ENCODE results near the gene ASB12. TPM values are rescaled to one million over a fixed set of nuclear protein-coding genes. Genes with fewer than 3 reads are reported as not detected.
A peak's percentile ranks its signal among the peaks of the same experiment; 100 is the strongest.

ASB12 gene
- total and polyA plus RNA-seq, 2 of the 13 experiments (the other 11 are each of a cell fraction or from before 2014, with no cell fraction given), result 0.05 TPM; not detected in 1

DNA sequence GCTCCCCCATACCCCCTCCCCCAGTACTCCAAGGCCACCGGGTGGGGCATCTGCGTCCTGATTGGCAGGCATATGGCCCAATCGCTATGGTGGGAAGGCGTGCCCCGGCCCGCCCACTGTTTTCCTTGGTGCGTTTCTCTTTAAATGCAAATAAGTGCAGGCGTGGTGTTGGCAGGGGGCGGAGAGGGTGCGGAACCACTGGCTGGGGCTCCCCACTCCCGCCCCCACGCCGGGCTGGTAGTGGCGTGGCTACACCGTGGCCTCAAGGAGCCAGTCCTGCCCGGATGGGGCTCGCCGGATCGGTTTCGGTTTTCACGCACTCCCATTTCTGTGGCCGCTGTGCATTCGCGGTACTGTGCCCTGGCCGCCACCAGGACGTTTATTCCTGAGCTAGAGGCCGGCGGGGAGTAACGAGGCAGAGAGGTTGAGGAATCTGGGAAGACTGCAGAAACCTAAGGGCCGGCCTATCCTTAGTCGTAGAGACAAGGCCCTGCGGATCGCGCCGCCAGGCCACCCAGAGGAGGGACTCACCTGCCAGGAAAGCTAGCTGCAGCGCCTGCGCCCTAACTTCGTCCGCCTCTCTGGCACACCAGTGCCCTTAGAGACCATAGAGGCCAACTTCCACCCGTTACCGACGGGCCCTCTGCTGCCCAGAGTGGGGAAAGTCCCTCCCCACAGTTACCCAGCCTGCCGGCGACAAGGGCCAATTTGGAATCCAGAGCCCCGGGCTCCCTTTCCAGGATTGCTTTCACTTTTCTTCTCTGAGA, 24.5 kb downstream of the ASB12 start:
- FAIRE-seq, result peak; percentile 56
- no peak for TF ChIP-seq ZBTB3 (CRISPR knock-in tag; IDR thresholded peaks at IDR 0.05; ENCODE audit: borderline replicate concordance, low read depth)
- TF ChIP-seq POLR2A (IDR thresholded peaks at IDR 0.05; ENCODE audit: insufficient read depth in 1 of 2, low read depth in 2 of 2, low read length in 2 of 2), result peak; percentile 45 to 74; a peak in 3 of 4 replicates
- TF ChIP-seq NFYB (CRISPR knock-in tag; IDR thresholded peaks at IDR 0.05), result peak; percentile 86
- TF ChIP-seq ZNF350 (CRISPR knock-in tag; IDR thresholded peaks at IDR 0.05; ENCODE audit: borderline replicate concordance, low read depth), result peak; percentile 28; the same call in 1 of the 2 replicates
- no peak for TF ChIP-seq NPAS2 (CRISPR knock-in tag; IDR thresholded peaks at IDR 0.05; ENCODE audit: borderline replicate concordance)
- TF ChIP-seq NONO (IDR thresholded peaks at IDR 0.05), result no peak
- peak; percentile 55 for TF ChIP-seq NONO (CRISPR knock-in tag; conservative IDR thresholded peaks at IDR 0.05)
- TF ChIP-seq, protein P1, sequence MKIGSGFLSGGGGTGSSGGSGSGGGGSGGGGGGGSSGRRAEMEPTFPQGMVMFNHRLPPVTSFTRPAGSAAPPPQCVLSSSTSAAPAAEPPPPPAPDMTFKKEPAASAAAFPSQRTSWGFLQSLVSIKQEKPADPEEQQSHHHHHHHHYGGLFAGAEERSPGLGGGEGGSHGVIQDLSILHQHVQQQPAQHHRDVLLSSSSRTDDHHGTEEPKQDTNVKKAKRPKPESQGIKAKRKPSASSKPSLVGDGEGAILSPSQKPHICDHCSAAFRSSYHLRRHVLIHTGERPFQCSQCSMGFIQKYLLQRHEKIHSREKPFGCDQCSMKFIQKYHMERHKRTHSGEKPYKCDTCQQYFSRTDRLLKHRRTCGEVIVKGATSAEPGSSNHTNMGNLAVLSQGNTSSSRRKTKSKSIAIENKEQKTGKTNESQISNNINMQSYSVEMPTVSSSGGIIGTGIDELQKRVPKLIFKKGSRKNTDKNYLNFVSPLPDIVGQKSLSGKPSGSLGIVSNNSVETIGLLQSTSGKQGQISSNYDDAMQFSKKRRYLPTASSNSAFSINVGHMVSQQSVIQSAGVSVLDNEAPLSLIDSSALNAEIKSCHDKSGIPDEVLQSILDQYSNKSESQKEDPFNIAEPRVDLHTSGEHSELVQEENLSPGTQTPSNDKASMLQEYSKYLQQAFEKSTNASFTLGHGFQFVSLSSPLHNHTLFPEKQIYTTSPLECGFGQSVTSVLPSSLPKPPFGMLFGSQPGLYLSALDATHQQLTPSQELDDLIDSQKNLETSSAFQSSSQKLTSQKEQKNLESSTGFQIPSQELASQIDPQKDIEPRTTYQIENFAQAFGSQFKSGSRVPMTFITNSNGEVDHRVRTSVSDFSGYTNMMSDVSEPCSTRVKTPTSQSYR (CRISPR knock-in tag; IDR thresholded peaks at IDR 0.05; ENCODE audit: borderline replicate concordance), result peak; percentile 46; the same call in 1 of the 2 replicates
- TF ChIP-seq ZZZ3 (CRISPR knock-in tag; IDR thresholded peaks at IDR 0.05; ENCODE audit: borderline replicate concordance), result no peak
- peak; percentile 57; the same call in 1 of the 2 replicates for TF ChIP-seq WIZ (CRISPR knock-in tag; IDR thresholded peaks at IDR 0.05)
- TF ChIP-seq, protein P2, sequence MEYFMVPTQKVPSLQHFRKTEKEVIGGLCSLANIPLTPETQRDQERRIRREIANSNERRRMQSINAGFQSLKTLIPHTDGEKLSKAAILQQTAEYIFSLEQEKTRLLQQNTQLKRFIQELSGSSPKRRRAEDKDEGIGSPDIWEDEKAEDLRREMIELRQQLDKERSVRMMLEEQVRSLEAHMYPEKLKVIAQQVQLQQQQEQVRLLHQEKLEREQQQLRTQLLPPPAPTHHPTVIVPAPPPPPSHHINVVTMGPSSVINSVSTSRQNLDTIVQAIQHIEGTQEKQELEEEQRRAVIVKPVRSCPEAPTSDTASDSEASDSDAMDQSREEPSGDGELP (IDR thresholded peaks at IDR 0.05; ENCODE audit: borderline replicate concordance, low read depth), result 0 out of 2 replicates have a peak, but pooled peaks have one; percentile 20
- TF ChIP-seq, protein P3, sequence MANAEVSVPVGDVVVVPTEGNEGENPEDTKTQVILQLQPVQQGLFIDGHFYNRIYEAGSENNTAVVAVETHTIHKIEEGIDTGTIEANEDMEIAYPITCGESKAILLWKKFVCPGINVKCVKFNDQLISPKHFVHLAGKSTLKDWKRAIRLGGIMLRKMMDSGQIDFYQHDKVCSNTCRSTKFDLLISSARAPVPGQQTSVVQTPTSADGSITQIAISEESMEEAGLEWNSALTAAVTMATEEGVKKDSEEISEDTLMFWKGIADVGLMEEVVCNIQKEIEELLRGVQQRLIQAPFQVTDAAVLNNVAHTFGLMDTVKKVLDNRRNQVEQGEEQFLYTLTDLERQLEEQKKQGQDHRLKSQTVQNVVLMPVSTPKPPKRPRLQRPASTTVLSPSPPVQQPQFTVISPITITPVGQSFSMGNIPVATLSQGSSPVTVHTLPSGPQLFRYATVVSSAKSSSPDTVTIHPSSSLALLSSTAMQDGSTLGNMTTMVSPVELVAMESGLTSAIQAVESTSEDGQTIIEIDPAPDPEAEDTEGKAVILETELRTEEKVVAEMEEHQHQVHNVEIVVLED (CRISPR knock-in tag; IDR thresholded peaks at IDR 0.05; ENCODE audit: borderline replicate concordance), result peak; percentile 58; the same call in 1 of the 2 replicates
- TF ChIP-seq POLR2AphosphoS5 (IDR thresholded peaks at IDR 0.05; ENCODE audit: low read depth, low read length), result peak; percentile 50
- TF ChIP-seq ZBTB7A (CRISPR knock-in tag; IDR thresholded peaks at IDR 0.05), result no peak
- peak; percentile 18; the same call in 1 of the 2 replicates for TF ChIP-seq PHF20 (CRISPR knock-in tag; IDR thresholded peaks at IDR 0.05)
- peak; percentile 69 for TF ChIP-seq RBFOX2 (IDR thresholded peaks at IDR 0.05; ENCODE audit: low read depth, low read length)
- 0 out of 2 replicates have a peak, but pooled peaks have one; percentile 56 for TF ChIP-seq KDM5B (CRISPR knock-in tag; IDR thresholded peaks at IDR 0.05; ENCODE audit: borderline replicate concordance)
- TF ChIP-seq NAIF1 (CRISPR knock-in tag; IDR thresholded peaks at IDR 0.05; ENCODE audit: borderline replicate concordance), result 0 out of 2 replicates have a peak, but pooled peaks have one; percentile 37
- 0 out of 2 replicates have a peak, but pooled peaks have one; percentile 15 for TF ChIP-seq THAP11 (CRISPR knock-in tag; IDR thresholded peaks at IDR 0.05)

More for the DNA sequence above, 24.5 kb downstream of the ASB12 start:
- peak overlapping the region; percentile 15 for H2AFZ ChIP-seq (ENCODE audit: low read length)
- ChIA-PET POLR2A (interaction anchor here (1.3 to 2.1 kb wide), 2 partner anchors 19 to 53 kb away, joined by 3 to 7 read pairs; no protein-coding TSS in a partner anchor), CTCF (ENCODE audit: low intra/inter-chr PET ratio, low total read pairs) (no interaction called here)
- peak overlapping the region; percentile 73 to 78 (median 74) for H3K4me3 ChIP-seq (replicated peaks in 1 of 3; ENCODE audit: insufficient read depth in 1 of 3, low read depth in 2 of 3, low read length in 3 of 3)
- H4K20me1 ChIP-seq (ENCODE audit: insufficient read depth, low read length), result 0 out of 2 replicates have a peak, but pooled peaks cover 2% of the 10 kb centered on the region
- H3K79me2 ChIP-seq (ENCODE audit: insufficient read depth, low read length), result peaks cover 8% of the 10 kb centered on the region
- intact Hi-C loops (cut with micrococcal nuclease; ENCODE audit: unreplicated experiment), result loop anchor here (2.0 kb wide), 2 partner anchors 53 to 113 kb away; no protein-coding TSS in a partner anchor
- no peaks in the 10 kb centered on the region; a peak in 1 of 5 replicates for H3K27me3 ChIP-seq (ENCODE audit: control insufficient read depth in 1 of 2, insufficient read depth in 2 of 2, low read length in 2 of 2)
- DNase-seq (ENCODE audit: low spot score) (peak; percentile 81), ATAC-seq (peak; percentile 85)
- no peaks in the 10 kb centered on the region for H3K9me3 ChIP-seq (ENCODE audit: low read length)
- H3K9ac ChIP-seq (ENCODE audit: insufficient read depth, low read depth, low read length), result peak overlapping the region; percentile 71
- H3K4me1 ChIP-seq (ENCODE audit: insufficient read depth, low read length), result peaks cover 18% of the 10 kb centered on the region
- no peaks in the 10 kb centered on the region for H3K36me3 ChIP-seq (replicated peaks in 1 of 2; ENCODE audit: control insufficient read depth in 1 of 2, insufficient read depth in 2 of 2, low read length in 2 of 2)
- H3K4me2 ChIP-seq (ENCODE audit: low read depth, low read length), result peak overlapping the region; percentile 82
- H3K27ac ChIP-seq (ENCODE audit: extremely low read length, insufficient read depth, low read length), result peak overlapping the region; percentile 90
- in situ Hi-C loops (cut with HindIII; ENCODE audit: extremely low pct_ligation_motif_present, low pct_unique_long_range_greater_than_20kb), result no loop called here
- TSS peak; percentile 92 for BruUV-seq (replicated peaks)
- WGBS (ENCODE audit: low lambda C conversion rate), result 0% methylated on average over 3 of the region's 45 CpGs
